Keratinocyte (primary cell): ENCODE measurements around the gene CDX1. TPM values are rescaled to one million over a fixed set of nuclear protein-coding genes. Genes with fewer than 3 reads are reported as not detected.

ENCODE experiments used
- DNase-seq: peaks from one replicate; pipeline ENCODE4 v3.0.0-alpha.2; 2011; ENCODE audit warnings: low read depth, missing footprints, low spot score
- FAIRE-seq: peaks from 2 replicates; lab custom pipeline; 2011; peaks lifted over from hg19 to GRCh38; lab: Jason Lieb, UNC
- H2AFZ ChIP-seq: 2 replicates; pipeline ENCODE4 v1.6.0; 2012; ENCODE audit warnings: low read length, control low read depth, inconsistent platforms; ENCODE audit not compliant: control insufficient read depth
- H3K27ac ChIP-seq: 2 replicates; pipeline ENCODE4 v1.5.1; 2011; ENCODE audit warnings: low read length; ENCODE audit not compliant: control insufficient read depth, insufficient read depth
- H3K27me3 ChIP-seq: 3 replicates; pipeline ENCODE4 v1.6.0; 2011; ENCODE audit warnings: low read length; ENCODE audit not compliant: control insufficient read depth, insufficient read depth; ENCODE audit errors: extremely low read depth
- H3K36me3 ChIP-seq, 2 experiments: 2 replicates in 1 of 2; 3 replicates in 1 of 2; pipeline ENCODE4 v1.5.1; 2011; ENCODE audit warnings: low read length in 2 of 2, mild to moderate bottlenecking in 1 of 2; ENCODE audit not compliant: control insufficient read depth in 2 of 2, insufficient read depth in 2 of 2; ENCODE audit errors: extremely low read depth in 1 of 2
- H3K4me1 ChIP-seq: 3 replicates; pipeline ENCODE4 v1.5.1; 2011; ENCODE audit warnings: low read length; ENCODE audit not compliant: control insufficient read depth, insufficient read depth; ENCODE audit errors: extremely low read depth
- H3K4me2 ChIP-seq: 3 replicates; pipeline ENCODE4 v1.6.0; 2011; ENCODE audit warnings: low read depth, low read length; ENCODE audit not compliant: control insufficient read depth, insufficient read depth; ENCODE audit errors: extremely low read depth
- H3K4me3 ChIP-seq, 3 experiments: fragments of 200-600 bp in 1 of 3; sonication (generic) in 1 of 3; 2 replicates in 2 of 3; 3 replicates in 1 of 3; pipeline ENCODE4 v1.5.1; 2011 to 2016; ENCODE audit warnings: low read length in 3 of 3, mild to moderate bottlenecking in 3 of 3, control low read depth in 2 of 3, inconsistent platforms in 1 of 3, low read depth in 1 of 3, mixed read lengths in 1 of 3, mixed run types in 1 of 3, moderate library complexity in 1 of 3; ENCODE audit not compliant: control insufficient read depth in 2 of 3, insufficient read depth in 2 of 3; ENCODE audit errors: extremely low read depth in 1 of 3
- H3K79me2 ChIP-seq: 2 replicates; pipeline ENCODE4 v1.6.0; 2012; ENCODE audit warnings: low read length; ENCODE audit not compliant: control insufficient read depth, insufficient read depth
- H3K9ac ChIP-seq: 3 replicates; pipeline ENCODE4 v1.6.0; 2011; ENCODE audit warnings: low read length; ENCODE audit not compliant: control insufficient read depth, insufficient read depth; ENCODE audit errors: extremely low read depth
- H3K9me1 ChIP-seq: 3 replicates; pipeline ENCODE4 v1.6.0; 2011; ENCODE audit warnings: low read length; ENCODE audit not compliant: control insufficient read depth, insufficient read depth; ENCODE audit errors: extremely low read depth
- H3K9me3 ChIP-seq: 2 replicates; pipeline ENCODE4 v1.5.1; 2012; ENCODE audit warnings: low read depth, low read length; ENCODE audit not compliant: control insufficient read depth
- H4K20me1 ChIP-seq: 3 replicates; pipeline ENCODE4 v1.6.0; 2011; ENCODE audit warnings: low read length; ENCODE audit not compliant: control insufficient read depth, insufficient read depth; ENCODE audit errors: extremely low read depth
- EZH2 ChIP-seq: IDR thresholded peaks from one replicate; pipeline ENCODE4 v1.6.1; 2012; ENCODE audit warnings: inconsistent platforms, mild to moderate bottlenecking, low read length, moderate library complexity
- dilution Hi-C: fragments of 300-500 bp; cut with MboI; formaldehyde crosslinking; loops from one replicate; pipeline ENCODE4 v1.7.0; 2020; ENCODE audit warnings: low sequenced_read_pairs; ENCODE audit not compliant: extremely low pct_ligation_motif_present
- polyA plus RNA-seq, 5 experiments: library from polyadenylated mRNA; depleted of rRNA in 3 of 5; stranded (reverse) in 3 of 5; stranded (forward) in 1 of 5; unstranded in 1 of 5; fragments of >200 nt; gene quantifications; 1 replicate in 1 of 5; 2 replicates in 3 of 5; 3 replicates in 1 of 5; pipeline versions ENCODE4 v1.2.1 to v1.2.3, GENCODE V29; 2011 to 2012; ENCODE audit warnings: missing spikeins in 2 of 5, low read depth in 1 of 5, low replicate concordance in 1 of 5
- TF ChIP-seq, protein P1 (sequence below), 3 experiments: IDR thresholded peaks in 1 of 3; conservative IDR thresholded peaks in 1 of 3; optimal IDR thresholded peaks in 1 of 3; 2 replicates in 2 of 3; 3 replicates in 1 of 3; pipeline versions ENCODE3 to v1.5.1; 2011; ENCODE audit warnings: low read length in 3 of 3, mild to moderate bottlenecking in 3 of 3, moderate library complexity in 2 of 3, control low read depth in 1 of 3, inconsistent platforms in 1 of 3; ENCODE audit not compliant: insufficient read depth in 2 of 3; ENCODE audit errors: extremely low read depth in 1 of 3

The CDX1 gene
- polyA plus RNA-seq, 1 donor (not counting 4 experiments of a cell fraction or from before 2014, with no cell fraction given), result not detected

DNA sequence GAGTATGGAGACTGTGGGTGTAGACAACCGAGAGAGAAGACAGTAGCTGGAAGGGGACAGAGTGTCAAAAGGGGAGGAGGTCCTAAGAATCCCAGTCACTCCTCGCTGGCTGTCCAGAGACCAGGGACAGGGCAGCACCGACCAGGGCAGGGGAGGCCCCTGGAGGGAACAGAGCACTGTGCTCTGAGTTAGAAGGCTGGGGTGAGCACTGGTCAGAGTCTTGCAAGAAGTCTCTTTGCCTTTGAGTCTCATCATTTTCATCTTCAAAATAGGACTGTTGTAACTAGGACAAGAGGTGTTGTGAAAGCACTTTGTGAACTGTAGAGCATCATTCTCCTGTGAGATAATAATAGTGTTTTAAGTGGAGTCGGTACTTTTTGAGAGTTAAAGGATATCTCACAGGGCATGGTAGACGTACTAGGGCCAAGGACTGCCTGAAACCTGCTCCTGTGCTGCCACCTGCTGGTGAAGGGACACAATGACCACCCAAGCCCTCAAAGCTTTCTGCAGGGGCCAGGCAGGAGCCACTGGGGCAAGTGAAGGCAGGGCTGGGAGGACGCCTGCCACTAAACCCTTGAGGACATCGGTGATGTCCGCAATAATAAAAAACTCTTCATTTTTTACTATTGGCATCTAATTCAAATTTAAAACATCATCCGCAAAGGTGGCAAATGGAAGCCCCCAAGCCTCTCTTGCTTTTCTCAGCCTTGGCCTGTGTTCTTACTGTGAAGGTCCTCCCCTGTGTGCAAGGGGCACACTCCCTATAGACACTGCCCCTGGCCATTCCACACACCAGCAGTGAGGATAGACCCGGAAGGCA is 51.5 kb downstream of the CDX1 start:
- H4K20me1 ChIP-seq, result no peaks in the 10 kb centered on the region
- H3K27me3 ChIP-seq, result peaks cover 11% of the 10 kb centered on the region
- DNase-seq, result peak; percentile 35
- H2AFZ ChIP-seq, result no peak overlapping the region
- H3K4me3 ChIP-seq, result no peak overlapping the region
- no peak overlapping the region for H3K27ac ChIP-seq
- no peak overlapping the region for H3K4me2 ChIP-seq
- H3K9me3 ChIP-seq, result no peaks in the 10 kb centered on the region
- H3K9me1 ChIP-seq, result no peaks in the 10 kb centered on the region
- H3K36me3 ChIP-seq, result no peaks in the 10 kb centered on the region
- TF ChIP-seq, protein P1, sequence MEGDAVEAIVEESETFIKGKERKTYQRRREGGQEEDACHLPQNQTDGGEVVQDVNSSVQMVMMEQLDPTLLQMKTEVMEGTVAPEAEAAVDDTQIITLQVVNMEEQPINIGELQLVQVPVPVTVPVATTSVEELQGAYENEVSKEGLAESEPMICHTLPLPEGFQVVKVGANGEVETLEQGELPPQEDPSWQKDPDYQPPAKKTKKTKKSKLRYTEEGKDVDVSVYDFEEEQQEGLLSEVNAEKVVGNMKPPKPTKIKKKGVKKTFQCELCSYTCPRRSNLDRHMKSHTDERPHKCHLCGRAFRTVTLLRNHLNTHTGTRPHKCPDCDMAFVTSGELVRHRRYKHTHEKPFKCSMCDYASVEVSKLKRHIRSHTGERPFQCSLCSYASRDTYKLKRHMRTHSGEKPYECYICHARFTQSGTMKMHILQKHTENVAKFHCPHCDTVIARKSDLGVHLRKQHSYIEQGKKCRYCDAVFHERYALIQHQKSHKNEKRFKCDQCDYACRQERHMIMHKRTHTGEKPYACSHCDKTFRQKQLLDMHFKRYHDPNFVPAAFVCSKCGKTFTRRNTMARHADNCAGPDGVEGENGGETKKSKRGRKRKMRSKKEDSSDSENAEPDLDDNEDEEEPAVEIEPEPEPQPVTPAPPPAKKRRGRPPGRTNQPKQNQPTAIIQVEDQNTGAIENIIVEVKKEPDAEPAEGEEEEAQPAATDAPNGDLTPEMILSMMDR (optimal IDR thresholded peaks at IDR 0.05 in 1 of 3, IDR thresholded peaks at IDR 0.05 in 1 of 3, conservative IDR thresholded peaks at IDR 0.05 in 1 of 3; ENCODE audit: extremely low read depth in 1 of 3, insufficient read depth in 2 of 3, low read length in 3 of 3), result peak in 2 of 3 experiments; percentile 84 to 86
- no peak for TF ChIP-seq EZH2
- no peaks in the 10 kb centered on the region for H3K79me2 ChIP-seq
- peak; percentile 86 for FAIRE-seq
- dilution Hi-C loops, result no loop called here
- H3K4me1 ChIP-seq, result no peaks in the 10 kb centered on the region
- no peak overlapping the region for H3K9ac ChIP-seq

DNA sequence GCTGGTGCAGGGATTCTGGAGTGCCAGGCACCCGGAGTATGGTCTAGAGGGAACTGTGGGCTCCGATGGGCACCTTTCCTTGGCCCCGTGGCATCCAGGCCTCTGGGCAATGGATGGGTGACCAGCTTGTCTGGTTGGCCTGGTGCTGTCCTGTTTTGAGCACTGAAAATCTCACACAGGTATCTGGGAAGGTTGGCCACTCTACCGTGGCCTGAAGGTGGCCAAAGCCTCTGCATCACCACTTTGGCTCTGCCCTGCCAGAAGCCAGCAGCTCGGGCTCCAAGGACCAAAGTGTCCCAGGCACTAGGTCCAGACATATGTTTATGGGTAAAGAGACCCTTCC is 52.1 kb downstream of the CDX1 start:
- Histone ChIP-seq H3K27me3 (peaks cover 11% of the 10 kb centered on the region), H3K9me1 (no peaks in the 10 kb centered on the region), H3K4me1 (no peaks in the 10 kb centered on the region), H2AFZ (no peak overlapping the region), H3K9ac (no peak overlapping the region), H3K4me2 (no peak overlapping the region), H3K27ac (no peak overlapping the region), H3K4me3 (no peak overlapping the region), H3K9me3 (no peaks in the 10 kb centered on the region), H3K36me3 (no peaks in the 10 kb centered on the region), H4K20me1 (no peaks in the 10 kb centered on the region), H3K79me2 (no peaks in the 10 kb centered on the region)
- no peak for TF ChIP-seq EZH2
- TF ChIP-seq, protein P1 (optimal IDR thresholded peaks at IDR 0.05 in 1 of 3, IDR thresholded peaks at IDR 0.05 in 1 of 3, conservative IDR thresholded peaks at IDR 0.05 in 1 of 3; ENCODE audit: extremely low read depth in 1 of 3, insufficient read depth in 2 of 3, low read length in 3 of 3), result no peak
- FAIRE-seq, result no peak
- dilution Hi-C loops, result no loop called here
- DNase-seq, result no peak
